HepG2 (cell line): ENCODE results near the gene RASGRF1.

ENCODE experiments used
- CEBPB ChIP-seq: IDR thresholded peaks from 2 replicates; pipeline ENCODE4 v1.6.1; 2011; ENCODE audit warnings: low read depth, low read length, improper control_type of control experiment, borderline replicate concordance
- FOXA3 ChIP-seq: IDR thresholded peaks from 2 replicates; pipeline ENCODE4 v1.6.1; 2016; ENCODE audit warnings: missing genetic modification reagents, missing compliant biosample characterization
- GLI4 ChIP-seq: sonication (generic); formaldehyde crosslinking; IDR thresholded peaks from 2 replicates; pipeline ENCODE4 v1.5.1; 2020; ENCODE audit warnings: missing genetic modification reagents, mild to moderate bottlenecking, moderate library complexity, borderline replicate concordance
- HNRNPK ChIP-seq: fragments of 200-400 bp; formaldehyde crosslinking; IDR thresholded peaks from 2 replicates; pipeline ENCODE4 v1.6.1; 2018; ENCODE audit warnings: low read length, low read depth, moderate library complexity, mild to moderate bottlenecking; ENCODE audit not compliant: poor library complexity, severe bottlenecking
- IKZF4 ChIP-seq: sonication (generic); formaldehyde crosslinking; IDR thresholded peaks from 2 replicates; pipeline ENCODE4 v1.5.1; 2020; ENCODE audit warnings: borderline replicate concordance, mild to moderate bottlenecking, low read depth, missing genetic modification reagents; ENCODE audit errors: not compliant biosample characterization
- JUNB ChIP-seq: sonication (generic); formaldehyde crosslinking; IDR thresholded peaks from 2 replicates; pipeline ENCODE4 v1.8.0; 2022; ENCODE audit warnings: missing genetic modification reagents, mild to moderate bottlenecking, borderline replicate concordance
- JUND ChIP-seq: sonication (generic); formaldehyde crosslinking; IDR thresholded peaks from 2 replicates; pipeline ENCODE4 v1.8.0; 2022; ENCODE audit warnings: mild to moderate bottlenecking, missing genetic modification reagents
- POLR2A ChIP-seq, 2 experiments: IDR thresholded peaks; 2 replicates each; pipeline ENCODE4 v1.6.1; 2011; ENCODE audit warnings: low read depth in 2 of 2, low read length in 2 of 2, mild to moderate bottlenecking in 1 of 2, moderate library complexity in 1 of 2; ENCODE audit not compliant: insufficient read depth in 1 of 2
- ZNF484 ChIP-seq: sonication (generic); formaldehyde crosslinking; IDR thresholded peaks from 2 replicates; pipeline ENCODE4 v1.5.1; 2020; ENCODE audit warnings: mild to moderate bottlenecking, low read depth, missing genetic modification reagents, borderline replicate concordance
- ZNF562 ChIP-seq: sonication (generic); formaldehyde crosslinking; IDR thresholded peaks from 2 replicates; pipeline ENCODE4 v1.8.0; 2022; ENCODE audit warnings: missing genetic modification reagents, borderline replicate concordance
- TF ChIP-seq, protein P1 (sequence below), 2 experiments: sonication (generic) in 1 of 2; formaldehyde crosslinking in 1 of 2; IDR thresholded peaks; 2 replicates each; pipeline versions ENCODE4 v1.5.1 to v1.6.1; 2011 to 2020; ENCODE audit warnings: borderline replicate concordance in 1 of 2, low read depth in 1 of 2, low read length in 1 of 2, mild to moderate bottlenecking in 1 of 2, missing genetic modification reagents in 1 of 2, moderate library complexity in 1 of 2
- TF ChIP-seq, protein P2 (sequence below): sonication (generic); formaldehyde crosslinking; IDR thresholded peaks from 2 replicates; pipeline ENCODE4 v1.5.0; 2020; ENCODE audit warnings: mild to moderate bottlenecking, missing genetic modification reagents, borderline replicate concordance
- TF ChIP-seq, protein P3 (sequence below): IDR thresholded peaks from 2 replicates; pipeline ENCODE4 v1.6.1; 2012; ENCODE audit warnings: inconsistent platforms
- TF ChIP-seq, protein P4 (sequence below): sonication (generic); formaldehyde crosslinking; IDR thresholded peaks from 2 replicates; pipeline ENCODE4 v1.5.0; 2020; ENCODE audit warnings: mild to moderate bottlenecking, missing genetic modification reagents, moderate library complexity

DNA sequence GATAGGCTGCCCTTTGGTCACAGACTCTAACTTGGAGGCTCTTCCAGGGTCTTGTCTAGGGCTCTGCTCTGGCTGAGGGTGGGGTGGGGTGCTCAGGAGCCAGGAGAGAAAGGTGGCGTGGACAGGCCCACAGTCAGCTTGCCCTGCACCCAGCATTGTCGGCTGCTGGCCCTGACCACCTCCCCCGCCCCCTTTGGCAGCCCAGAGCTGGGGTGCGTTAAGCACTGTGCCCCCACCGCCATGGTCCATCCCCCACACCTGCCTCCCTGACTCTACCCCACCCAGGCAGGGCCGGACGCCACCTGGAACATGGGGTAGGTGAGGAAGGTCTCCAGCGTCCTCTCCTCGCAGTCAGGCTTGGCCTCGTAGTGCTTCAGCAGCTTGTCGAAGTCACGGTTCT lies 58.8 kb downstream of the RASGRF1 start:
- TF ChIP-seq, protein P1, sequence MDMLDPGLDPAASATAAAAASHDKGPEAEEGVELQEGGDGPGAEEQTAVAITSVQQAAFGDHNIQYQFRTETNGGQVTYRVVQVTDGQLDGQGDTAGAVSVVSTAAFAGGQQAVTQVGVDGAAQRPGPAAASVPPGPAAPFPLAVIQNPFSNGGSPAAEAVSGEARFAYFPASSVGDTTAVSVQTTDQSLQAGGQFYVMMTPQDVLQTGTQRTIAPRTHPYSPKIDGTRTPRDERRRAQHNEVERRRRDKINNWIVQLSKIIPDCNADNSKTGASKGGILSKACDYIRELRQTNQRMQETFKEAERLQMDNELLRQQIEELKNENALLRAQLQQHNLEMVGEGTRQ (IDR thresholded peaks at IDR 0.05; ENCODE audit: low read depth, low read length), result no peak
- TF ChIP-seq, protein P1 (CRISPR knock-in tag; IDR thresholded peaks at IDR 0.05; ENCODE audit: borderline replicate concordance), result no peak
- TF ChIP-seq, protein P2, sequence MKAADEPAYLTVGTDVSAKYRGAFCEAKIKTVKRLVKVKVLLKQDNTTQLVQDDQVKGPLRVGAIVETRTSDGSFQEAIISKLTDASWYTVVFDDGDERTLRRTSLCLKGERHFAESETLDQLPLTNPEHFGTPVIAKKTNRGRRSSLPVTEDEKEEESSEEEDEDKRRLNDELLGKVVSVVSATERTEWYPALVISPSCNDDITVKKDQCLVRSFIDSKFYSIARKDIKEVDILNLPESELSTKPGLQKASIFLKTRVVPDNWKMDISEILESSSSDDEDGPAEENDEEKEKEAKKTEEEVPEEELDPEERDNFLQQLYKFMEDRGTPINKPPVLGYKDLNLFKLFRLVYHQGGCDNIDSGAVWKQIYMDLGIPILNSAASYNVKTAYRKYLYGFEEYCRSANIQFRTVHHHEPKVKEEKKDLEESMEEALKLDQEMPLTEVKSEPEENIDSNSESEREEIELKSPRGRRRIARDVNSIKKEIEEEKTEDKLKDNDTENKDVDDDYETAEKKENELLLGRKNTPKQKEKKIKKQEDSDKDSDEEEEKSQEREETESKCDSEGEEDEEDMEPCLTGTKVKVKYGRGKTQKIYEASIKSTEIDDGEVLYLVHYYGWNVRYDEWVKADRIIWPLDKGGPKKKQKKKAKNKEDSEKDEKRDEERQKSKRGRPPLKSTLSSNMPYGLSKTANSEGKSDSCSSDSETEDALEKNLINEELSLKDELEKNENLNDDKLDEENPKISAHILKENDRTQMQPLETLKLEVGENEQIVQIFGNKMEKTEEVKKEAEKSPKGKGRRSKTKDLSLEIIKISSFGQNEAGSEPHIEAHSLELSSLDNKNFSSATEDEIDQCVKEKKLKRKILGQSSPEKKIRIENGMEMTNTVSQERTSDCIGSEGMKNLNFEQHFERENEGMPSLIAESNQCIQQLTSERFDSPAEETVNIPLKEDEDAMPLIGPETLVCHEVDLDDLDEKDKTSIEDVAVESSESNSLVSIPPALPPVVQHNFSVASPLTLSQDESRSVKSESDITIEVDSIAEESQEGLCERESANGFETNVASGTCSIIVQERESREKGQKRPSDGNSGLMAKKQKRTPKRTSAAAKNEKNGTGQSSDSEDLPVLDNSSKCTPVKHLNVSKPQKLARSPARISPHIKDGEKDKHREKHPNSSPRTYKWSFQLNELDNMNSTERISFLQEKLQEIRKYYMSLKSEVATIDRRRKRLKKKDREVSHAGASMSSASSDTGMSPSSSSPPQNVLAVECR (CRISPR knock-in tag), result no peak
- TF ChIP-seq GLI4 (CRISPR knock-in tag), result no peak
- TF ChIP-seq CEBPB, result no peak
- TF ChIP-seq POLR2A (IDR thresholded peaks at IDR 0.05; ENCODE audit: insufficient read depth in 1 of 2, low read depth in 2 of 2, low read length in 2 of 2), result no peak
- TF ChIP-seq, protein P3, sequence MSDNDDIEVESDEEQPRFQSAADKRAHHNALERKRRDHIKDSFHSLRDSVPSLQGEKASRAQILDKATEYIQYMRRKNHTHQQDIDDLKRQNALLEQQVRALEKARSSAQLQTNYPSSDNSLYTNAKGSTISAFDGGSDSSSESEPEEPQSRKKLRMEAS, result no peak
- no peak for TF ChIP-seq HNRNPK
- no peak for TF ChIP-seq FOXA3
- no peak for TF ChIP-seq ZNF562
- TF ChIP-seq IKZF4, result no peak
- TF ChIP-seq, protein P4, sequence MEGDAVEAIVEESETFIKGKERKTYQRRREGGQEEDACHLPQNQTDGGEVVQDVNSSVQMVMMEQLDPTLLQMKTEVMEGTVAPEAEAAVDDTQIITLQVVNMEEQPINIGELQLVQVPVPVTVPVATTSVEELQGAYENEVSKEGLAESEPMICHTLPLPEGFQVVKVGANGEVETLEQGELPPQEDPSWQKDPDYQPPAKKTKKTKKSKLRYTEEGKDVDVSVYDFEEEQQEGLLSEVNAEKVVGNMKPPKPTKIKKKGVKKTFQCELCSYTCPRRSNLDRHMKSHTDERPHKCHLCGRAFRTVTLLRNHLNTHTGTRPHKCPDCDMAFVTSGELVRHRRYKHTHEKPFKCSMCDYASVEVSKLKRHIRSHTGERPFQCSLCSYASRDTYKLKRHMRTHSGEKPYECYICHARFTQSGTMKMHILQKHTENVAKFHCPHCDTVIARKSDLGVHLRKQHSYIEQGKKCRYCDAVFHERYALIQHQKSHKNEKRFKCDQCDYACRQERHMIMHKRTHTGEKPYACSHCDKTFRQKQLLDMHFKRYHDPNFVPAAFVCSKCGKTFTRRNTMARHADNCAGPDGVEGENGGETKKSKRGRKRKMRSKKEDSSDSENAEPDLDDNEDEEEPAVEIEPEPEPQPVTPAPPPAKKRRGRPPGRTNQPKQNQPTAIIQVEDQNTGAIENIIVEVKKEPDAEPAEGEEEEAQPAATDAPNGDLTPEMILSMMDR (CRISPR knock-in tag), result no peak
- TF ChIP-seq ZNF484 (CRISPR knock-in tag), result no peak
- no peak for TF ChIP-seq JUND (CRISPR knock-in tag)
- no peak for TF ChIP-seq JUNB
